ENCODE data around the gene FKTN. TPM values are rescaled to one million over a fixed set of nuclear protein-coding genes. Genes with fewer than 3 reads are reported as not detected.
A peak's percentile ranks its signal among the peaks of the same experiment; 100 is the strongest.

FKTN gene
- total and polyA plus RNA-seq, 2 donors (not counting 3 experiments of a cell fraction or from before 2014, with no cell fraction given) = 2.8 to 13.2 TPM

DNA sequence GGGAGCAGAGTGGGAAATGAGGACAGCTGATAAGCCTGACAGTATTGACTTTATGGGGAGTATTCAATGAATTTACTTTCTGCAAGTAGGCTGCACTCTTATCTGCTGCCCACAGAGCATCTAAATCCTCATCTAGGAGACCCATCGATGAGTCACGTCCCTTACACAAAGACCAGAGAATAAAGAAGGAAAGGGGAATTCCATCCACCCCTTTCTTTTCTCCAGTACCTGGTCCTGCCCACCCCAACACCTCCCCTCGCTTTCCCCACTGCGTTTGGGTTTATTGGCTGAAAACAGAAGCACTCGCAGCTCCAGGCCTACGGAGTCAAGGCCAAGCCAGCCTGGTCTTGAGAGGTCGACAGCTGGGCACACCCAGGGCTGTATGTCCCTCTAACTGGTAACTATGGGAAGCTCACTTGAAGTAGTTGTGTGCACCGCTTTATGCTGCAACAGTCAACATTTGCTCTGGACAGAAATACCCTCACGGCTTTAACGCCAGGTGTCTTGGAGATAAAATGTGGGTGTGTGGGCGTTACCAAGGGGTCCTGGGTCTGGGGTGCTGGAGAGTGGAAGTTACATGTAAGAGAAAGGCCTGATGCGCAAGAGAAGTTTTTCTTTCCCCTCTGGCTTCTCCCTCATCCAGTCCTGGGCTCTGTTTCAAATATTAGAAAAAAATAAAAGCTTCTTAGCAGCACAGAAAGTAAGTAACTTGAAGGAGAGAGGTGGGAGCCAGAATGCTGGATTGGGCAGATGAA is 89.8 kb downstream of the FKTN start:
- Histone ChIP-seq H3K9ac (replicated peaks; ENCODE audit: extremely low read depth, insufficient read depth, low read length) (no peak overlapping the region), H3K9me3 (replicated peaks; ENCODE audit: control insufficient read depth, insufficient read depth, low read length) (no peaks in the 10 kb centered on the region), H3K4me1 (ENCODE audit: control insufficient read depth, extremely low read depth, insufficient read depth, low read length) (no peaks in the 10 kb centered on the region), H3K4me2 (ENCODE audit: insufficient read depth, low read length) (no peak overlapping the region), H3K79me2 (ENCODE audit: control insufficient read depth, insufficient read depth, low read length) (no peaks in the 10 kb centered on the region), H2AFZ (ENCODE audit: low read depth, low read length) (no peak overlapping the region), H3K4me3 (replicated peaks in 1 of 3; ENCODE audit: insufficient read depth in 1 of 3, low read depth in 1 of 3, low read length in 3 of 3) (no peak overlapping the region), H3K27ac (ENCODE audit: insufficient read depth, low read depth, low read length) (no peak overlapping the region), H3K36me3 (ENCODE audit: control insufficient read depth in 2 of 2, extremely low read depth in 1 of 2, insufficient read depth in 2 of 2, low read length in 2 of 2) (no peaks in the 10 kb centered on the region), H4K20me1 (replicated peaks; ENCODE audit: control insufficient read depth, extremely low read depth, insufficient read depth, low read length) (no peaks in the 10 kb centered on the region), H3K27me3 (ENCODE audit: control insufficient read depth in 2 of 2, insufficient read depth in 2 of 2, low read length in 2 of 2) (no peaks in the 10 kb centered on the region), H3K9me1 (replicated peaks; ENCODE audit: control insufficient read depth, extremely low read depth, insufficient read depth, low read length) (no peaks in the 10 kb centered on the region)
- BruUV-seq (replicated peaks) = no TSS peak
- CTCF ChIA-PET = interaction anchor here (1.0 to 3.0 kb wide), 3 partner anchors 9 to 70 kb away, joined by 3 to 16 read pairs (median 6); no protein-coding TSS in a partner anchor
- DNase-seq (ENCODE audit: low read depth, low spot score) (no peak), FAIRE-seq (no peak)
- POLR2A ChIA-PET = no interaction called here
- dilution Hi-C loops (cut with MboI; ENCODE audit: extremely low pct_ligation_motif_present, low sequenced_read_pairs) (no loop called here), intact Hi-C loops (cut with micrococcal nuclease) (no loop called here)
- TF ChIP-seq JUN (IDR thresholded peaks at IDR 0.05; ENCODE audit: borderline replicate concordance, insufficient read depth, insufficient read length, low read depth) (peak; percentile 23), FOS (IDR thresholded peaks at IDR 0.05; ENCODE audit: borderline replicate concordance, insufficient read depth, low read length) (no peak)

DNA sequence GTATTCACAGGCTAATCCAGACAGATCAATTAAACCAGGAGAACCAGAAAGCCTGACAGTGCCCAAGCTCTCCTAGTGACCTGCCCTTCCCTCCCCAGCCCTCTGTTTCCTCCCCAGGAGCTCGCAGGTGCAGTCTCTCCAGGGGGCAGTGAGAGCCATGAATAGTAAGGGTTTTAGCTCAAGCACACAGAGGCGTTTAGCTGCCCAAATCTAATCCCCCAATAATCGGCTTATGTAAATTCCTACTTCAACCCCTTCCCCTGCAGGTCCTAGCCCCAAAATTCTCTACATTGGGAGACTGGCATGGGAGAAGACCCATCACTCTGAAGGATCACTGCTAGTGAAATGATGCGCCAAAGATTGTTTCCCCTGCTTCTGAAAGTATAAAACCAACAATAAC is 93.9 kb downstream of the FKTN start:
- intact Hi-C loops (cut with micrococcal nuclease) (no loop called here), dilution Hi-C loops (cut with MboI; ENCODE audit: extremely low pct_ligation_motif_present, low sequenced_read_pairs) (no loop called here)
- no peaks in the 10 kb centered on the region for H3K36me3 ChIP-seq (ENCODE audit: control insufficient read depth in 2 of 2, extremely low read depth in 1 of 2, insufficient read depth in 2 of 2, low read length in 2 of 2)
- ChIA-PET POLR2A (no interaction called here), CTCF (no interaction called here)
- H4K20me1 ChIP-seq (replicated peaks; ENCODE audit: control insufficient read depth, extremely low read depth, insufficient read depth, low read length) = no peaks in the 10 kb centered on the region
- no peak overlapping the region for H3K4me2 ChIP-seq (ENCODE audit: insufficient read depth, low read length)
- H3K79me2 ChIP-seq (ENCODE audit: control insufficient read depth, insufficient read depth, low read length) = no peaks in the 10 kb centered on the region
- DNase-seq (ENCODE audit: low read depth, low spot score) (no peak), FAIRE-seq (no peak)
- peaks cover 11 to 18% of the 10 kb centered on the region in 2 experiments for H3K27me3 ChIP-seq (ENCODE audit: control insufficient read depth in 2 of 2, insufficient read depth in 2 of 2, low read length in 2 of 2)
- H3K9me1 ChIP-seq (replicated peaks; ENCODE audit: control insufficient read depth, extremely low read depth, insufficient read depth, low read length) = no peaks in the 10 kb centered on the region
- no peak overlapping the region for H3K27ac ChIP-seq (ENCODE audit: insufficient read depth, low read depth, low read length)
- no TSS peak for BruUV-seq (replicated peaks)
- H3K9ac ChIP-seq (replicated peaks; ENCODE audit: extremely low read depth, insufficient read depth, low read length) = no peak overlapping the region
- no peaks in the 10 kb centered on the region for H3K9me3 ChIP-seq (replicated peaks; ENCODE audit: control insufficient read depth, insufficient read depth, low read length)
- peaks cover 3% of the 10 kb centered on the region for H3K4me1 ChIP-seq (ENCODE audit: control insufficient read depth, extremely low read depth, insufficient read depth, low read length)
- no peak overlapping the region for H2AFZ ChIP-seq (ENCODE audit: low read depth, low read length)
- H3K4me3 ChIP-seq (replicated peaks in 1 of 3; ENCODE audit: insufficient read depth in 1 of 3, low read depth in 1 of 3, low read length in 3 of 3) = no peak overlapping the region
- TF ChIP-seq EZH2 (IDR thresholded peaks at IDR 0.05; ENCODE audit: borderline replicate concordance, low read depth, low read length, severe bottlenecking) (no peak), FOS (IDR thresholded peaks at IDR 0.05; ENCODE audit: borderline replicate concordance, insufficient read depth, low read length) (no peak), JUN (IDR thresholded peaks at IDR 0.05; ENCODE audit: borderline replicate concordance, insufficient read depth, insufficient read length, low read depth) (no peak), POLR2A (IDR thresholded peaks at IDR 0.05; ENCODE audit: low read depth, low read length) (no peak), POLR2AphosphoS5 (IDR thresholded peaks at IDR 0.05; ENCODE audit: insufficient read depth, low read depth, low read length) (no peak)
- TF ChIP-seq, protein P1, sequence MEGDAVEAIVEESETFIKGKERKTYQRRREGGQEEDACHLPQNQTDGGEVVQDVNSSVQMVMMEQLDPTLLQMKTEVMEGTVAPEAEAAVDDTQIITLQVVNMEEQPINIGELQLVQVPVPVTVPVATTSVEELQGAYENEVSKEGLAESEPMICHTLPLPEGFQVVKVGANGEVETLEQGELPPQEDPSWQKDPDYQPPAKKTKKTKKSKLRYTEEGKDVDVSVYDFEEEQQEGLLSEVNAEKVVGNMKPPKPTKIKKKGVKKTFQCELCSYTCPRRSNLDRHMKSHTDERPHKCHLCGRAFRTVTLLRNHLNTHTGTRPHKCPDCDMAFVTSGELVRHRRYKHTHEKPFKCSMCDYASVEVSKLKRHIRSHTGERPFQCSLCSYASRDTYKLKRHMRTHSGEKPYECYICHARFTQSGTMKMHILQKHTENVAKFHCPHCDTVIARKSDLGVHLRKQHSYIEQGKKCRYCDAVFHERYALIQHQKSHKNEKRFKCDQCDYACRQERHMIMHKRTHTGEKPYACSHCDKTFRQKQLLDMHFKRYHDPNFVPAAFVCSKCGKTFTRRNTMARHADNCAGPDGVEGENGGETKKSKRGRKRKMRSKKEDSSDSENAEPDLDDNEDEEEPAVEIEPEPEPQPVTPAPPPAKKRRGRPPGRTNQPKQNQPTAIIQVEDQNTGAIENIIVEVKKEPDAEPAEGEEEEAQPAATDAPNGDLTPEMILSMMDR (IDR thresholded peaks at IDR 0.05; ENCODE audit: extremely low read depth in 1 of 2, insufficient read depth in 1 of 2, low read depth in 1 of 2, low read length in 2 of 2) = no peak
- TF ChIP-seq, protein P2, sequence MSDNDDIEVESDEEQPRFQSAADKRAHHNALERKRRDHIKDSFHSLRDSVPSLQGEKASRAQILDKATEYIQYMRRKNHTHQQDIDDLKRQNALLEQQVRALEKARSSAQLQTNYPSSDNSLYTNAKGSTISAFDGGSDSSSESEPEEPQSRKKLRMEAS (IDR thresholded peaks at IDR 0.05; ENCODE audit: insufficient read depth, insufficient read length) = no peak
